Testis (tissue), 3 donors: ENCODE data around the gene GAB2. TPM values are rescaled to one million over a fixed set of nuclear protein-coding genes. Genes with fewer than 3 reads are reported as not detected.

Experiments used
- DNase-seq: peaks from one replicate; pipeline ENCODE4 v3.0.0-alpha.2; 2019
- H3K27ac ChIP-seq, 2 donors: fragments of 200-600 bp; sonication (generic); one replicate each; pipeline ENCODE4 v1.5.1; 2019
- H3K27me3 ChIP-seq: fragments of 200-600 bp; sonication (generic); one replicate; pipeline ENCODE4 v1.5.1; 2019
- H3K36me3 ChIP-seq: fragments of 200-600 bp; sonication (generic); one replicate; pipeline ENCODE4 v1.5.1; 2017; ENCODE audit warnings: low read depth; ENCODE audit errors: missing control alignments
- H3K4me1 ChIP-seq: fragments of 200-600 bp; sonication (generic); one replicate; pipeline ENCODE4 v1.5.1; 2019
- H3K4me3 ChIP-seq, 2 donors: fragments of 200-600 bp; sonication (generic); one replicate each; pipeline ENCODE4 v1.5.1; 2017 to 2019
- H3K9me3 ChIP-seq: fragments of 200-600 bp; sonication (generic); one replicate; pipeline ENCODE4 v1.5.1; 2017
- POLR2A ChIP-seq: fragments of 450-650 bp; IDR thresholded peaks from one replicate; pipeline ENCODE4 v1.6.1; 2017; ENCODE audit warnings: antibody characterized with exemption, mild to moderate bottlenecking, moderate library complexity
- WGBS, 2 donors: methylation state at CpG; one replicate each; pipeline ENCODE4 v1.1.5; 2018; 5-methylcytosine and 5-hydroxymethylcytosine counted together
- intact Hi-C: fragments of 100-400 bp; cut with DNase I; formaldehyde crosslinking; loops from one replicate; pipeline ENCODE4 v1.15.1; 2023; ENCODE audit warnings: low total_unique reads
- polyA plus RNA-seq: library from polyadenylated mRNA; stranded (reverse); fragments of 350-450 nt; fragmentation: Illumina TruSeq; extraction: RNeasy Lipid Tissue Mini Kit (QIAGEN cat#74804); gene quantifications from one replicate; pipeline ENCODE4 v1.2.3, GENCODE V29; 2014; ENCODE audit warnings: low read depth, low replicate concordance; ENCODE audit not compliant: insufficient read depth
- total RNA-seq, 2 donors: library from RNA; depleted of rRNA; stranded (reverse); fragments of >200 nt; gene quantifications; one replicate each; pipeline ENCODE4 v1.2.3, GENCODE V29; 2016
- TF ChIP-seq, protein P1 (sequence below), 3 experiments: fragments of 450-650 bp in 2 of 3; fragments of 200-600 bp in 1 of 3; sonication (generic) in 1 of 3; IDR thresholded peaks; one replicate each; pipeline ENCODE4 v1.5.1; 2016 to 2019; ENCODE audit warnings: antibody characterized with exemption in 3 of 3, mild to moderate bottlenecking in 2 of 3, moderate library complexity in 1 of 3

GAB2 gene
- total and polyA plus RNA-seq, 3 donors from 2014 or later, result 9.2 to 14.3 (median 10.9) TPM

- intact Hi-C loops, result no loop called here
- no peak for TF ChIP-seq POLR2A
- TF ChIP-seq, protein P1, sequence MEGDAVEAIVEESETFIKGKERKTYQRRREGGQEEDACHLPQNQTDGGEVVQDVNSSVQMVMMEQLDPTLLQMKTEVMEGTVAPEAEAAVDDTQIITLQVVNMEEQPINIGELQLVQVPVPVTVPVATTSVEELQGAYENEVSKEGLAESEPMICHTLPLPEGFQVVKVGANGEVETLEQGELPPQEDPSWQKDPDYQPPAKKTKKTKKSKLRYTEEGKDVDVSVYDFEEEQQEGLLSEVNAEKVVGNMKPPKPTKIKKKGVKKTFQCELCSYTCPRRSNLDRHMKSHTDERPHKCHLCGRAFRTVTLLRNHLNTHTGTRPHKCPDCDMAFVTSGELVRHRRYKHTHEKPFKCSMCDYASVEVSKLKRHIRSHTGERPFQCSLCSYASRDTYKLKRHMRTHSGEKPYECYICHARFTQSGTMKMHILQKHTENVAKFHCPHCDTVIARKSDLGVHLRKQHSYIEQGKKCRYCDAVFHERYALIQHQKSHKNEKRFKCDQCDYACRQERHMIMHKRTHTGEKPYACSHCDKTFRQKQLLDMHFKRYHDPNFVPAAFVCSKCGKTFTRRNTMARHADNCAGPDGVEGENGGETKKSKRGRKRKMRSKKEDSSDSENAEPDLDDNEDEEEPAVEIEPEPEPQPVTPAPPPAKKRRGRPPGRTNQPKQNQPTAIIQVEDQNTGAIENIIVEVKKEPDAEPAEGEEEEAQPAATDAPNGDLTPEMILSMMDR (IDR thresholded peaks at IDR 0.05), result no peak
- Histone ChIP-seq H3K36me3 (no peaks in the 10 kb centered on the region), H3K9me3 (no peaks in the 10 kb centered on the region), H3K4me3 (no peak overlapping the region), H3K27me3 (no peaks in the 10 kb centered on the region), H3K4me1 (no peaks in the 10 kb centered on the region), H3K27ac (no peak overlapping the region)
- no peak for DNase-seq
These were observed 11.6 kb upstream of the GAB2 start for GRCh38 chr11:78429209-78429608.

DNA sequence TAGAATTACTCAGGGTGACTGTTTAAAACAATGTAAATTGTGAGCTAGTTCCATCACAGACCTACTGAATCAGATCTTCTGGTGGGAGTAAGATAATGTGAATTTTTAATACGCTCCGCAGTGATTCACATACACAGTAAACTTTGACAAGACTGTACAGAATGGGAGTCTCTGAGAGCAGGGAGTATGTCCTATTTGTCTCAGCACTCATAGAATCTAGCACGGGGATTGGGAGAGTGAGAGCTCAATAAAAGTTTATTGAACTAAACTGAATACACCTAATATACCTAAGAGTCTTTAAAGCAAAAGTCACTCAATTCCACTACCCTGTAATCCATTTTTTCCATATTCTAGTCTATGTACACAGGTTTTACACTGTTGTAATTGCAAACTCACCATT, 11.2 kb upstream of the GAB2 start:
- H3K27ac ChIP-seq, result no peak overlapping the region
- 93 to 99% methylated on average over 3 of the region's 3 CpGs for WGBS, 2 donors
- no peaks in the 10 kb centered on the region for H3K4me1 ChIP-seq
- TF ChIP-seq POLR2A, result no peak
- TF ChIP-seq, protein P1 (IDR thresholded peaks at IDR 0.05), result no peak
- no peaks in the 10 kb centered on the region for H3K36me3 ChIP-seq
- no peak overlapping the region for H3K4me3 ChIP-seq
- intact Hi-C loops, result no loop called here
- no peaks in the 10 kb centered on the region for H3K9me3 ChIP-seq
- DNase-seq, result no peak
- H3K27me3 ChIP-seq, result no peaks in the 10 kb centered on the region

GRCh38 chr11:78428266-78428636, 10.6 kb upstream of the GAB2 start:
- H3K36me3 ChIP-seq, result no peaks in the 10 kb centered on the region
- intact Hi-C loops, result no loop called here
- DNase-seq, result no peak
- H3K9me3 ChIP-seq, result no peaks in the 10 kb centered on the region
- no peak overlapping the region for H3K4me3 ChIP-seq
- no peaks in the 10 kb centered on the region for H3K27me3 ChIP-seq
- no peak overlapping the region for H3K27ac ChIP-seq
- TF ChIP-seq, protein P1 (IDR thresholded peaks at IDR 0.05), result no peak
- TF ChIP-seq POLR2A, result no peak
- H3K4me1 ChIP-seq, result no peaks in the 10 kb centered on the region

- DNase-seq, result no peak
- intact Hi-C loops, result no loop called here
- Histone ChIP-seq H3K36me3 (no peaks in the 10 kb centered on the region), H3K4me1 (no peaks in the 10 kb centered on the region), H3K9me3 (no peaks in the 10 kb centered on the region), H3K27me3 (no peaks in the 10 kb centered on the region), H3K27ac (no peak overlapping the region), H3K4me3 (no peak overlapping the region)
- TF ChIP-seq, protein P1 (IDR thresholded peaks at IDR 0.05), result no peak
- no peak for TF ChIP-seq POLR2A
- WGBS, 2 donors, result 85 to 87% methylated on average over 11 of the region's 11 CpGs
These were observed 10.1 kb upstream of the GAB2 start for GRCh38 chr11:78427615-78428265.

- no peaks in the 10 kb centered on the region for H3K27me3 ChIP-seq
- WGBS, 2 donors, result 89% methylated on average over 1 of the region's 1 CpG
- H3K36me3 ChIP-seq, result no peaks in the 10 kb centered on the region
- DNase-seq, result no peak
- intact Hi-C loops, result no loop called here
- TF ChIP-seq, protein P1 (IDR thresholded peaks at IDR 0.05), result no peak
- no peak for TF ChIP-seq POLR2A
- no peaks in the 10 kb centered on the region for H3K9me3 ChIP-seq
- H3K4me1 ChIP-seq, result no peaks in the 10 kb centered on the region
- H3K4me3 ChIP-seq, result no peak overlapping the region
- no peak overlapping the region for H3K27ac ChIP-seq
These were observed 9.2 kb upstream of the GAB2 start for GRCh38 chr11:78426845-78427244.
